K562 (cell line): ENCODE measurements around the gene SS18L1. TPM values are rescaled to one million over a fixed set of nuclear protein-coding genes. Genes with fewer than 3 reads are reported as not detected.
A peak's percentile ranks its signal among the peaks of the same experiment; 100 is the strongest.

ENCODE experiments used
- MAZ ChIP-seq, 2 experiments: fragments of 450-650 bp in 1 of 2; sonication (generic) in 1 of 2; formaldehyde crosslinking; IDR thresholded peaks in 1 of 2; conservative IDR thresholded peaks in 1 of 2; 2 replicates each; pipeline versions ENCODE4 v1.4.0 to v1.5.0; 2020; ENCODE audit warnings: mild to moderate bottlenecking in 1 of 2, missing genetic modification reagents in 1 of 2
- NRF1 ChIP-seq, 2 experiments: fragments of 450-650 bp; IDR thresholded peaks in 1 of 2; conservative IDR thresholded peaks in 1 of 2; 2 replicates each; pipeline ENCODE4 v1.6.1; 2014; ENCODE audit warnings: mild to moderate bottlenecking in 2 of 2
- PHF20 ChIP-seq: fragments of 450-650 bp; IDR thresholded peaks from 2 replicates; pipeline ENCODE4 v1.6.1; 2018; ENCODE audit not compliant: partially characterized antibody
- STAT5B ChIP-seq: fragments of 250-450 bp; sonication (Bioruptor Pico); IDR thresholded peaks from 2 replicates; pipeline ENCODE4 v1.8.0; 2021; ENCODE audit warnings: mild to moderate bottlenecking, inconsistent platforms
- polyA plus RNA-seq, 8 experiments: library from polyadenylated mRNA; depleted of rRNA in 4 of 8; stranded (reverse) in 5 of 8; unstranded in 3 of 8; fragments of >200 nt; fragmentation: Nextera tagmentation in 2 of 8; fragmentation: Illumina TruSeq in 1 of 8; extraction: Ambion mirVana in 2 of 8; extraction: Trizol in 1 of 8; gene quantifications; 2 replicates each; pipeline versions ENCODE4 v1.2.1 to v1.2.3, GENCODE V29; 2011 to 2014; ENCODE audit warnings: inconsistent platforms in 1 of 8, missing spikeins in 1 of 8
- total RNA-seq, 7 experiments: library from RNA; depleted of rRNA in 6 of 7; stranded (reverse); fragments of >200 nt in 6 of 7; fragmentation: Illumina TruSeq in 2 of 7; extraction: Trizol in 2 of 7; gene quantifications; 2 replicates each; pipeline versions ENCODE4 v1.2.1 to v1.2.3, GENCODE V29; 2011 to 2021; ENCODE audit warnings: low replicate concordance in 1 of 7
- TF ChIP-seq, protein P1 (sequence below): fragments of 450-650 bp; IDR thresholded peaks from 2 replicates; pipeline ENCODE4 v1.6.1; 2016; ENCODE audit warnings: antibody characterized with exemption
- TF ChIP-seq, protein P2 (sequence below): sonication (generic); formaldehyde crosslinking; IDR thresholded peaks from 2 replicates; pipeline ENCODE4 v1.8.0; 2022; ENCODE audit warnings: missing genetic modification reagents, mild to moderate bottlenecking, moderate library complexity, borderline replicate concordance

The SS18L1 gene
- total and polyA plus RNA-seq, 9 of the 15 experiments (the other 6 are each of a cell fraction or from before 2014, with no cell fraction given) = 2.7 to 28.3 (median 15.1) TPM

DNA sequence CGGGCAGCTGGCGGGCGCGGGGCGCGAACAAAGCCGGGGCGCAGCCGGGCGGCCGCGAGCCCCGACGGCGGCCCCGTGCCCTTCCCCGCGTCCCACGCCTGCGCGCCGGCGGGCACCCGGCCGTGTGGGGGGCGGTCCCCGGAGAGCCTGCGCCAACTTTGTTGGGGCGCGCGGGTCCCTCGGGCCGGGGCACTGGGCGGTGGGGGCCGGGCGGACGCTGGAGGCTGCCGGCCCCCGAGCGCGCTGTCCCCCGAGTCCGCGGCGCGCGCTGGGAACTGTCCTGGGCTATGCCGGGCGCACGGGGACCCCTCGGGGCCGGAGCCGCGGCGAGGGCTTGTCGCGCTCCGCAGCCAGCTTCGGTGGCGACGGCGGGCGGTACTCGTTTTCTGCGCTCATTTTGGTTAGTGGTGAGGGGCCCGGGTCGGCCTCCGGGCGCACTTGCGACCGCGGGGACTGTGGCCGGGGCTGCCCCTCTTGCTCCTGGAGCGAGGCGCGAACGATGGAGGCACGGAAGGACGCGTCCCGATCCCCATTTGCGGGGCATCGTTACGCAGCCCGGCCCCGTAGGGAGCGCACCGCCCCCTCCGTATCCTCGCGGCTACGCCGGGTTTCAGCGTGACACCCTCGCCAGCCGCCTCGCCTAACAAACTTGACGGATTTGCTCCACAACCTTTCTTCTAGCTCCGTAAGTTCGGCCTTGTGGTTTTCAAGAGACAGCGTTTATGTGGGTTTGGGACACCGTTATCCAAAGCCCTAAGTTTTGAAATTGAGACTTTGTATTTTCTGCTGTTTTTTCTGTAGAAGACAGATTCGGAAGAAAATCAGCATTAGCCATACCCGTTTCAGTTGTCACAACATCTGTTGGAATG is 622 bp downstream of the SS18L1 start (continued):
- TF ChIP-seq, protein P1, sequence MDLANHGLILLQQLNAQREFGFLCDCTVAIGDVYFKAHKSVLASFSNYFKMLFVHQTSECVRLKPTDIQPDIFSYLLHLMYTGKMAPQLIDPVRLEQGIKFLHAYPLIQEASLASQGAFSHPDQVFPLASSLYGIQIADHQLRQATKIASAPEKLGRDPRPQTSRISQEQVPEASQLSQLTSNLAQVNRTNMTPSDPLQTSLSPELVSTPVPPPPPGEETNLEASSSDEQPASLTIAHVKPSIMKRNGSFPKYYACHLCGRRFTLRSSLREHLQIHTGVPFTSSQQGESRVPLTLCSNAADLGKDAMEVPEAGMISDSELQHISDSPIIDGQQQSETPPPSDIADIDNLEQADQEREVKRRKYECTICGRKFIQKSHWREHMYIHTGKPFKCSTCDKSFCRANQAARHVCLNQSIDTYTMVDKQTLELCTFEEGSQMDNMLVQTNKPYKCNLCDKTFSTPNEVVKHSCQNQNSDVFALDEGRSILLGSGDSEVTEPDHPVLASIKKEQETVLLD = 0 out of 2 replicates have a peak, but pooled peaks have one; percentile 56
- peak; percentile 48 for TF ChIP-seq PHF20
- peak; percentile 45 to 51; a peak in 1 of 4 replicates for TF ChIP-seq MAZ (CRISPR knock-in tag; conservative IDR thresholded peaks at IDR 0.05 in 1 of 2, IDR thresholded peaks at IDR 0.05 in 1 of 2)
- TF ChIP-seq, protein P2, sequence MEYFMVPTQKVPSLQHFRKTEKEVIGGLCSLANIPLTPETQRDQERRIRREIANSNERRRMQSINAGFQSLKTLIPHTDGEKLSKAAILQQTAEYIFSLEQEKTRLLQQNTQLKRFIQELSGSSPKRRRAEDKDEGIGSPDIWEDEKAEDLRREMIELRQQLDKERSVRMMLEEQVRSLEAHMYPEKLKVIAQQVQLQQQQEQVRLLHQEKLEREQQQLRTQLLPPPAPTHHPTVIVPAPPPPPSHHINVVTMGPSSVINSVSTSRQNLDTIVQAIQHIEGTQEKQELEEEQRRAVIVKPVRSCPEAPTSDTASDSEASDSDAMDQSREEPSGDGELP (CRISPR knock-in tag) = peak; percentile 41; the same call in 1 of the 2 replicates
- peak in 1 of 2 experiments; percentile 42; a peak in 3 of 4 replicates for TF ChIP-seq NRF1 (conservative IDR thresholded peaks at IDR 0.05 in 1 of 2, IDR thresholded peaks at IDR 0.05 in 1 of 2)
- 0 out of 2 replicates have a peak, but pooled peaks have one; percentile 6 for TF ChIP-seq STAT5B
- TF ChIP-seq, all 486 proteins: peak for 47
